Renal cortical epithelial cell (primary cell): ENCODE measurements around the gene VRK3. TPM values are rescaled to one million over a fixed set of nuclear protein-coding genes. Genes with fewer than 3 reads are reported as not detected.
A peak's percentile ranks its signal among the peaks of the same experiment; 100 is the strongest.

ENCODE experiments used
- DNase-seq: peaks from one replicate; pipeline ENCODE4 v3.0.0-alpha.2; 2011; ENCODE audit warnings: low read depth
- total RNA-seq: library from RNA; depleted of rRNA; stranded (reverse); fragments of >200 nt; gene quantifications from 2 replicates; pipeline ENCODE4 v1.2.3, GENCODE V29; 2014

The VRK3 gene
- total RNA-seq, 1 donor from 2014 or later = 32.9 TPM

DNA sequence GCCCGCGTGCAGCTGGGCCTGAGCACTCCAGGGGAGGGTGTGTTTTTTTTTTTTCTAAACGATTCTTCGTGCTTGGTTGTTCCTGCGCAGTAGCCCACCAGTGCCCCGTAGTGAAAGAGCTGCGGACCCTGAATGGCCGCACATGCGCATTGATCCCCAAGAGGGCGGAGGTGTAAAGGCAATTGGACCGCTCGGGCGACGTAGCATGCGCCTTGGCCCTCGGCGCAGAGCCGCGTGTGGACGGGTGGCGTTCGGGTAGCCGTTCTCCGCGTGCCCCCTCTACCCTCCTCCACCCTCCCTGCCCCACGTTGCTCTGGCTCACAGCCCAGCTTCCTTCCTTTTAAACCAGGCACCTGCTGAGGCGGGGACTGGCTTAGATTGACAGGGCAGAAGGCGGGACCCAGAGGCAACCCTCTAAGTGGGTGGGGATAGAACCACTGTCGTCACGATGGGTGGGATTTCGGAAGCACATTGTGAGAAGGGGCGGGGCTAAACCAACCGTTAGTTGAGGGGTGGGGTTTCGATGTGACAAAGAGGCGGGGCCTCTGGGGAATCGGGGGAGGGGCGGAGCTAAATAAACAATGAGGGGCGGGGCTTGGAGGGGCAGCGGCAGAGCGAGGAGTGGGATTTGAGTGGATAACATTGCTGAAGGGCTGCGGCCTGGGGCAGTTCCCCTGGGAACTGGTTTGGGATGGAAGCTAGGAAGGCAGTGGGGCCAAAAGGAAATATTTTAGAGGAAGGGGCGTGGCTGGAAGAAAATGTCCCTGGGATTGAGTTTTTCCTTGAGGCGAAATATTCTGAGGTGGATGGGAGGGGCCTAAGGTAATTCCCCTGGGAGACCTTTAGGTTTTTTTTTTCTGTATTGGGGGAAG lies 95.3 kb downstream of the VRK3 start:
- peak; percentile 93 for DNase-seq

DNA sequence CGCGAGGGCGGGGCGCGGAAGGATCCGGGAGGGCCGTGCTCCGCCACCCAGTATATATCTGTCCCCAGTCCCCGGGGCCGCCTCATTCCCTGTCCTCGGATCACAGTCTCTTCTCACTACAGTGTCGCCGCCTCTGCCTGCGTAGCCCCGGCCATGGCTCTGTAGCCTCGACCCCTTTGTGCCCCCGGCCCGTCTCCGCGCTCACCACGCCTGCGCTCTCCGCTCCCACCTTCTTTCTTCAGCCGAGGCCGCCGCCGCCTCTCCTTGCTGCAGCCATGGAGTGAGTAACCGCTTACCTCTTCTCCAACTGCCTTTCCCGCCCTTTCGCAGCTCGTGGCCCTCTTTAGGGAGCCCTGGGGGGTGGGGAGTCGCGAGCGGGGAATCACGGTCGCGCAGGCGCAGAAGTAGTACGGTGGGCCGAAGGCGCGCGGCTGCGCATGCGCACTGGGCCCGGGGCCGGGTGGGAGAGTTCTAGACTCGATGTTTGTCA lies 96.0 kb downstream of the VRK3 start, which contains the start of the genes ATF5 and NUP62:
Gene ATF5, plus strand, starts transcription at position 85 of the 490 bp plus-strand sequence. CDS start 1,646 bp downstream, outside the sequence.
Gene NUP62, minus strand, starts transcription at position 384 of the 490 bp plus-strand sequence. CDS start 19,697 bp downstream, outside the sequence.
- DNase-seq = peak; percentile 52

DNA sequence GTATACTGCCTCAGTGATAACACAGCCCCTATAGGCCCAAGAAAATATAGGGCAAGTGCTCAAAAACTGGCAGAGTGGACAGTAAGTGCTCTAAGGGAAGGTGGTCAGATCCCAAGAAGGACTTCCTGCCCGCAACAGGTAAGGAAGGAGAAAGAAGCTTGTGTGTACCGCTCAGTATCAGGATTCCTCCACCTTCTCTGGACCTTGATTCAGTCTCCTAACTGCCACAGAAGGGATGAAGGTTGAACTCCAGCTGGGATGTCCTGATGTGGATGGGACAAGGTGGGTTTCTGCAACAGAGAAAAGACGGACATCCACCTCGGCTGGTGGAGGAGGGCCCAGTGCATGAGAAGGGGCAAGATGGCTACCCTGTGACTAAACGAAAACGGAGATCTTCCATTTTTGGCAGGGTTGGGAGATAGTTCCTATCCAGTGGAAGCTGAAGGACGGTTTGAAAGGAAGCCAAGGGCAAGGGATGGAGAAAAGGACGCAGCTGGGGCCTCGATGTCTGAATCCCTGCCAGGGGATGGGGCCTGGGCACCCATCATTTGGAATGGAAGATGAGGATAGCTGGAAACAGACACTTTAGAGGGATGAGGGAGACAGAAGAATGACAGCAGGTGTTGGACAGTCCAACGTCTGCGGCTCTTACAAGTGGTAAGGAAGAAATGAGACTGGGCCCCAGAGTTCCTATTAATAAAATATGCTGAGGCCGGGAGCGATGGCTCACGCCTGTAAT lies 97.5 kb downstream of the VRK3 start:
- DNase-seq = no peak

DNA sequence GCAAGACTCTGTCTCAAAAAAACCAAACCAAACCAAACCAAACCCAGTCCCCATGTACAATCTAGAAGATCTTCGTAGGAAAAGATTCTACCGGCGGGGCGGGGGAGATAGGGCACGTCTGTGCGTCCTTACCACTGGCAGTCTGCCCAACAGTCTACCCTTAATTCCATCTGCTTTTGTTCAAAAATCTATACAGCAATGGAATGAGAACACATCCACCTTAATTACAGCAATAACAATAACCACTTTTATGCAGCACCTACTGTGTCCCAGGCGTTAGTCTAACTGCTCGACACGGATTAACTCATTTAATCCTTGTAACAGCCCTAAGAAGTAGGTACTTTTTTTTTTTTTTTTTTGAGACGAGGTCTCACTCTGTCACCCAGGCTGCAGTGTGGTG lies 98.7 kb downstream of the VRK3 start:
- DNase-seq = no peak

Other genes starting within 250 kb of the VRK3 start
- 13.4 and 24.2 TPM in 2 replicates for gene FUZ, start 212.1 kb downstream of the VRK3 start, total RNA-seq
- gene MED25, start 207.1 kb downstream of the VRK3 start, total RNA-seq = 18.8 and 66.7 TPM in 2 replicates
- gene PTOV1, start 174.2 kb downstream of the VRK3 start, total RNA-seq = 28.3 and 106 TPM in 2 replicates
- 30.5 and 36.3 TPM in 2 replicates for gene PNKP, start 157.8 kb downstream of the VRK3 start, total RNA-seq
- 3.5 and 10.8 TPM in 2 replicates for gene AKT1S1, start 148.0 kb downstream of the VRK3 start, total RNA-seq
- gene TBC1D17, start 147.7 kb downstream of the VRK3 start, total RNA-seq = 12.1 and 13.7 TPM in 2 replicates
- gene IL4I1, start 128.5 kb downstream of the VRK3 start, total RNA-seq = 4.9 and 25.7 TPM in 2 replicates
- 6.3 and 8.7 TPM in 2 replicates for gene ATF5, start 96.2 kb downstream of the VRK3 start, total RNA-seq
- 28.1 and 46.0 TPM in 2 replicates for gene NUP62, start 95.9 kb downstream of the VRK3 start, total RNA-seq
- gene SIGLEC11, start 64.2 kb downstream of the VRK3 start, total RNA-seq = not detected in 2 replicates
- 9.0 and 16.1 TPM in 2 replicates for gene ZNF473, start 633 bp upstream of the VRK3 start, total RNA-seq
- gene IZUMO2, start 137.9 kb upstream of the VRK3 start, total RNA-seq = not detected in 2 replicates
- 0.85 and 36.5 TPM in 2 replicates for gene MYH14, start 178.2 kb upstream of the VRK3 start, total RNA-seq